A172 (cell line): ENCODE measurements around the gene KCNIP1. TPM values are rescaled to one million over a fixed set of nuclear protein-coding genes. Genes with fewer than 3 reads are reported as not detected.

Experiments
- DNase-seq: peaks from one replicate; pipeline ENCODE4 v3.0.0-alpha.2; 2015; ENCODE audit warnings: low spot score
- total RNA-seq: library from RNA; depleted of rRNA; stranded (reverse); fragments of >200 nt; shearing (Covaris generic); gene quantifications from 2 replicates; pipeline ENCODE4 v1.2.3, GENCODE V29; 2014

Gene KCNIP1
- total RNA-seq, 1 experiment from 2014 or later, result not detected

DNA sequence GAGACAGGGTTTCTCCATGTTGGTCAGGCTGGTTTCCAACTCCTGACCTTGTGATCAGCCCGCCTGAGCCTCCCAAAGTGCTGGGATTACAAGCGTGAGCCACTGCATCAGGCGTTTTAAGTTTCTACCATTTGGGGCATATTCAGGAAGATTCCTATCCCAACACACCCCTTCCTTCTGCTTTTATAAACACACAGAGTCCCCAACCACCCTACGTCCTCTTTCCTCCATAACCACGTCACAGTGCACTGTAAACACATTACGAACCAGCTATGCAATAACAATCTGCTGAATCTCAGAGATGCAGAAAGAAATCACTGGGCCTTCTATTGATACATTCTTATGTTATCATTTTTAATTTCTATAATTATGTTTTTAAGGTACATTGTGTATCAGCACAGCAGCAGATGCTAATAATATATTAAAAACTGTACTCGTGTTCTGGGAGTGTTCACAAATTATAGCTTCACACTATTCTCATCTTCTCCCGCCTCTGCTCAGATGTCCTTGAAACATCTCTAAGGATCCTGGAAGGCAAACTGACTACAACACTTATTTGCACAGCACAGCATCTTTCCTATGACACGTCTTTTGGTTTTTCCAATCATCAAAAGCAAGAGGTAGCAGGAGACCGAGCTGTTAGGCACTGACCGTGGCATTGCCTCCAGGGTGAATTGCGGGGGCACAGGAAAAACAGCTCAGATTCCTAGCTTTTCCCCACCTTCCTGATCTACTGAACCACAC is 60.2 kb downstream of the KCNIP1 start:
- no peak for DNase-seq

DNA sequence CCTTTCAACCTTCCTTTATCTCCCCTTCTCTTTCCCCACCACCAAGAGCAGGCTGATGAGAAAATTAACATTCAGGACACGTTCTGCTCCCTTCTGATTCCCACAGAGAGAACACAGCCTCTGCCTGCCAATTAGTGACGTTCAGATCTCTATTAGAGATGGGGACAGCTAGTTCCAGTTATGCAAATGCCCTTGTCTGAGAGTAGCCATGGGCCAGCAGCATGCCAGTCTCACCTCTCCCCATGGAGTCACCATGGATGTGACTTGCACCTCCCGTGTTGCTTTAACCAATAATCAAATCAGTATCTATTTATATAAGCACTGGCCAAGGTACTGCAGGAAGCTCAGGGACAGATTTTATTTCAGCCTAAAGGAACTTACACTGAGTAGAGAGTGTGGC is 61.3 kb downstream of the KCNIP1 start:
- DNase-seq, result no peak

DNA sequence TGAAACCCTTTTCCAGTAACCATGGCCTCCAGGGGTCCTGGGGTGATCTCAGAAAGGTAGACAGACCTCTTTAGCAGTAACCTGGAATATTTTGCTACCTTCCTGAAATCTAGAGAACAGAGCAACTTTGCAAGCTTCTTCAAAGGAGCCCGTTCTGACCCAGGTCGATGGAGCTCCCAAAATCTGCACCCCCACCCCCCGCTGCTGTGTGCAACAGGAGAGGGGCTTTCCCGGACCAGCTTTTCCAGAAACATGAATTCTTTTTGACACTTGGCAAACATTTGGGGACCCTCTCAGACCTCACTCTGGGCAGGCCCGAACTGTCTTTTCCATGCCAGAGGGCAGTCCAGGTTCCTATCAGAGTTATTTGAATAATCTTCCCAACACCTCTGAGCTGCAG is 65.3 kb downstream of the KCNIP1 start:
- no peak for DNase-seq

DNA sequence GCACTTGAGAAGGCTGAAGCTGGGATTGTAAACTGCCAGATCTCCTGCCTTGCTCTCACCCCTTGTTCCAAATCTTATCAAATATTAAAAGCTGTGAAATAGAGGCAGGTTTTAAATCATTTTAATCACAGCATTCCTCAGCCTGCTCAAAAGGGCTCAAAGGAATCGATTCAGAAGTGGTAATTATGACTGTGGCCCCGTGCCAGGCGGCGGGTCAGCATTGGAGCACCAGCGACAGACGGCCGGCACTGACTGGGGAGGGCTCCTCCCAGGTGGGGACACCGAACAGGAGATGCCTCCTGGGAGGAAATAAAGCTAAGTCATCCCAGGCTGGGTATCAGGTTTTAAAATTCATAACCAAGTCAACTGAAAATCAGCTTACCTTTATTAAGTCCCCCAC is 66.7 kb downstream of the KCNIP1 start:
- no peak for DNase-seq

DNA sequence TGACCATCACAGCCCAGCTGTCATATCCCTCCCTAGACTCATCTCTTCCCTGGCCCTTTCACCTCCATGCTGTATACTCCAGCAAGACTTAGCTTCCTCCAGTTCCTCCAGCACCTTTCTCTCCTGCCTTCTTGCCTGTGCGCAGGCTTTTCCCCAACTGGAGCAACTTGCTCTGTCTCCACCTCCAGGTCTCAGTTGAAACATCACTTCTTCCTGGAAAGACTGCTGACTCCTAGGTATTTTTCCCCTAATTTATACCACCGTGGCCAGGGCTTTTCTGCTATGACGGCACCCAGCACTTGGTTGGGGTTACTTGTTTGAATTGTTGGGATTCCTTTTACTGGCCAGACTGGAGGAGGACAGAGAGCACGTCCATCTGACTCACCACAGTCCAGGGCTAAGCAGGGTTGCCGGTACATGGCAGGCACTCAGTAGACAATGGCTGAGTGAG is 67.5 kb downstream of the KCNIP1 start:
- DNase-seq, result peak; percentile 86

DNA sequence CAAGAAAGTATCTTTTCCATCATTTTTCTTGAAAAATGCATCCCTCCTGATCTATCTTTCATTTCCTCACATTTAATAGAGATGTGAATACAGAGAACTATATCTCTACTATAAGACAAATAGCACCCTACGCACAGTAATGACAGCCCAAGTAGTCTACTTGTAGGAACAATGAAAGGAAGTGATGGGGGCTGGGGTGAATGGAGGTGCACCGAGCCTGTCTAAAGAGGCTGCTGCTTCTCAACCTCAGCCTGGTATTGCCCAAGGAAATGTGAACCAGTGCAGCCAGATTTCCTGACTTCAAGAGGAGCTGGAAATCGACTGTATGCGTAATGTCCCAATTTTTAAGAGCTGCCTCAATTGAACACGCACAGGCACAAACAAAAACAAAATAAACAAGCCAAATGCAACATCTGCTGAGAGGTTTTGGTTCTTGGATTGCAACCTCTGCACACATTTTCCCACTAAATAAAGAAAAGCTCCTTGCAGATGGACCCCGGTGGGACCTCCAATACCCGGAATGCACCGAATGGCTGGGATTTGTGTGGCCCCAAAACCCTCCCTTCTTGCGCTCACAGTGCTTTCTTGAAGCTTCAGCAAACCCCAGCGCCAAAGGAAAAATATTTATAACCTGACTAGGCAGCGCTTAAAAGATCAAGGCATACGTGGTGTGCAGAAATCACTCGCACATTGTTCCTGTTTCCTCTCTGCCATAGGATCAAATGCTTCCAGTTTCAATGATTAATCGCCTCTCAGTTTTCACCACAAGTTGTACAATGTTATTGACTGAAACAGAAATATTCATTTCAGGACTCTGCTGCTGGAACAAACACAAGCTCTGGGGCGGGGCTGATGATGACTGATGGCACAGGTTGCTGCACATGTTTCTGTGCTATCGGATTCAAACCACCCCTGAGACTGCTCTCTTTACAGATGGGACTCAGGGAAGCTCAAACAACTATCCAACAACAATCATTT is 68.3 kb downstream of the KCNIP1 start:
- no peak for DNase-seq

DNA sequence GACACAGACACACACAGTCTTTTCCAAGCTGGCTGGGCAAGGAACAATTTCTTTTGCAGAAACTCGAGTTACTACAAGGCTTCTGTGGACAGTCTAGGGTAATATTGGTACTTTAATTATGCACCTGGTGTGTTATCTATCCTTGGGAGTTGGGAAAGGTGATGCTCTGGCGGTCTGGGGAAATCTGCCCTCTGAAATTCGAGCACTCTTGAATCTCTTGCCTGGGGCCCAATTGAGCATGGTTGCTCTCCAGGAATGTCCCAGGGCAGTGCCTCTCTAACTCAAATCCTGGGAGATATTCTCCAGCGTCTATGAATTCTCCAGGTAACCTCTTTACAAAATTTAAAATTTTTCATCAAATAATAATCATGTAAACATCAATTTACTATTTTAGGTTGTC is 69.3 kb downstream of the KCNIP1 start:
- no peak for DNase-seq

DNA sequence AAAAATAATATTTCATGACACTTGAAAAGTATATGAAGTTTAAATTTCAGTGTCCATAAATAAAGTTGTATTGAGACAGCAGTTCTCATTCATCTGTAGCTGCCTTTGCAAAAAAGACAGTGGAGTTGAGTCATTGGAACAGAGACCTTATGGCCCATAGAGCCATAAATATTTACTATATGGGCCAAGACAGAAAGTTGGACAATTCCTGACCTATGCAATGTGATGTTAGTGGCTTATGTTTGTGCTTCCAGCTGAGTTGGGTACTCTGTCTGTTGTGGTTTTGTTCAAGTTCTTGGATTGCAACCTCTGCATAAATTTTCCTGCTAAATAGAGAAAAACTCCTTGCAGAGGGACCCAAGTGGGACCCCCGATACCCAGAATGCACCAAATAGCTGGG is 69.8 kb downstream of the KCNIP1 start:
- DNase-seq, result peak; percentile 28

DNA sequence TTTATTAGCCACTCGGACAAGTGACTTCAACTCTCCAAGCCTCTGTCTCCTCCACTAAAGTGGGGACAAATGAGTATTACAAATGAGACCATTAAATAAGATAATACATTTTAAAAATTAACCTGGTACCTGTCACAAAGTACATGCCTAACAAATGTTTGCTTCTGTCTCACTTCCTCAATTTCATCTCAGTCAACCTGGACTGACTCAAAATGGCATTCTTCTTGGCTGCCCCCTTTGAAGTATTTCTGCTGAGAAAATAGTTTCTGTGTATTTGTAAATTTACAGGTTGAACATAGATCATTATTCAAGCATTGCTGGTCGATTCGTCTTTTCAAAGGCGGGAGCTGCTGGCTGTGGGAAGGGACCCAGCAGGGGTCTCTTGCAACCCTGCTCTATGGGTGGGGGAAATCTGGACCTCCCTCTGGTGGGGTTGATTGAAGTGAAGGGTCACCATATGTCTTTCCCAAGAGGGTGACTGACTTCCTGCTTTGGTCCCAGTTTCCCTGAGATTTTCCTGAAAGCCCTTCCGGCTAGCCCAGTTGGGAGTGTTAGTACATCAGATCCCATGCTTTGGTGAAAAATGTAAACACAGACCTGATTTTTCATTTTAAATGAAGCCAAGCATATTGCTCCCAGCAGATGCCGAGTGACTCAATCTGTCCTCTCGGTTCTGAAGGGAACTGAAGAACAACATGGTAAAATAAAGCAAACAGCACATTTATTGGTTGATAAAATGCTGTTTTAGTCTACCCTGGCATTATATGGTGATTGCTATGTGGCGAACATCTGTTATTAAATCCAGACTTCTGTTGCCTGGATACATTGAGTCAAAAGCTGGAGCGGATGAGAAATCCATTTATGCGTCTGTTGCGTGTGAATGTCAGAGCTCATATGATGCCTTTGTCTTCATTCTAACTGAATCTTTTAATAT is 73.0 kb downstream of the KCNIP1 start:
- no peak for DNase-seq

DNA sequence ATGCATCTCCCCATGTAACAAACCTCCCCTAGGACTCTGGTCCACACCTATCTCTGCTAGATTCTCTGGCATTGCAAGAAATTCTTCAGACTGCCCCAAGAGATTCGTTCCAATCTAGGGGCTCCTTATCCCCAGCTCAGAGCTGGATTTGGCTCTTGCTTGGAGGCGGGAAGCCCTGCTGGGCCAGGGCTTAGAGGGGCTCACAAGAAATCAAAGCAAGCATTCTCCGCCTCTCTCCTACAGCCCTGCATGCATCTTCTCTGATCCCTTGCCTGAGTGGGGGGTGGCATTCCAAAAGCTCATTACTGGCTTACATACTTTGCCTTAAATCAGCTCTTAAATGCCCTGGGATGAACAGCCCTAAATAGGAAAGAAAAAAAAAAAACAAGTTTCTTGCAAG is 75.8 kb downstream of the KCNIP1 start:
- DNase-seq, result no peak

DNA sequence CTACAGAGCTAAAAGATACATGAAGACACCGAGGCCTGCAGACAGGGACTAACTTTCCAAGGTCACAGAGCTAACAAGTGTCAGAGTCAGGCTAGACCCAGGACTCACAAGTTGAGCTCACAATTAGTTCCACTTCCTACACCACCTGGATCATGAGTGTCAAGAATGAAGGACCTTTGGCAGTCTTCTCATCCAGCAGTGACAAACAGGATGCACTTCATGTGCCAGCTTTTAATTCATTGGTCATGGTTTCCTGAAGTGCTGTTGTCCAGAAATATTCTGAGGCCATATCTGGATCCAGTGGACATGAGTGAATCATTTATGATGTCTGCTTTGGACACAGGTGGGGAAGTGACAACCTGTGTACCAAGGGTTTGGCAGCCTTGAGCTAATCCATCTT is 77.4 kb downstream of the KCNIP1 start:
- no peak for DNase-seq

DNA sequence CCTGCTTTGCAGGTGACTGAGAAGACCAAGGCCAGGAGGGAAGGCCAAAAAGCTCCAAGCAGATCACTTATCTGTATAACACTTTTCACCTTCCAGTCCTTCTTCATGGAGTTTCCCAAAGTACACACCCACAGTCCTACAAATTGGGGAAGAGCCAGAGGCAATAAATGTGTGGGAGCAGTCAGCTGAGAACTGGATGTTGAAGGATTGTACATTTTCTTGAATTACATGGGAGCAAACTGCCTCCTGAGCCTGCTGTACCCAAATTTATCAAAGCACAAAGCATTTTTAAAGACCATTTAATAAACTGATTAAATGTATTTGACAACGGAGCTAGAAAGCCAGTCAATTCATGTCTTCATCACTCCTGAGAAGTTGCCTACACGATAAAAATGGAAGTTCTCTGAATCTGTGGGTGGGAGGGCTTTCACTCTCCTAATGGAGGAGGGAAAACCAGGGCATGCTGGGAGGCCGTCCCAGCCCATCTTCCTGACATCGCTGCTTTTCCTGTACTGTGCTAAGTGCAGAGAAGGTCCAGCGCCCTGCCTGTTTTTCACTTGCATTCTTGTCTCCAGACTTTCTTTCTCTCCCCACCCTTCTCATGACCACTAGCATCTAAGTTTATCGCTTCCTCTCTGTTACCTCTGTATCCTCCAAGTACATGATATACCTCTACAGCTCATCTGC is 79.0 kb downstream of the KCNIP1 start:
- DNase-seq, result no peak

DNA sequence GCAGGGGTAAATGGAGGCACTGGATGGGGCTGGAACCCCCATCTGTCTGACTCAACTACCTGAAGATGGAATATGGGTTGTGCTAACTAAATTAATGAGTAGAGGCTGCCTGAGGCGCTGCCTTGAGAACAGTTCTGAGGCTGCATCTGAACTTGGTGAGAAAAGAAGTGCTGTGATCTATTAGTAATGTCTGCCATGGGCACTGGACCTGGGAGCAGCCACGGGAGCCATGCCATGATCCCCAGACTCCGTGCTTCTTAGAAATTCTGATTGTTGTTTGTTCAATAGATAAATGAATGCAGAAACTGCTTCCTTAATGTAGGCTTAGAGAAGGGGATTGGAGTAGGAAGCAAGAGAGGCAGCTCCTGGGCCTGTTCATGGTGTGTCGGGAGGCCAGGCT is 80.2 kb downstream of the KCNIP1 start:
- no peak for DNase-seq

DNA sequence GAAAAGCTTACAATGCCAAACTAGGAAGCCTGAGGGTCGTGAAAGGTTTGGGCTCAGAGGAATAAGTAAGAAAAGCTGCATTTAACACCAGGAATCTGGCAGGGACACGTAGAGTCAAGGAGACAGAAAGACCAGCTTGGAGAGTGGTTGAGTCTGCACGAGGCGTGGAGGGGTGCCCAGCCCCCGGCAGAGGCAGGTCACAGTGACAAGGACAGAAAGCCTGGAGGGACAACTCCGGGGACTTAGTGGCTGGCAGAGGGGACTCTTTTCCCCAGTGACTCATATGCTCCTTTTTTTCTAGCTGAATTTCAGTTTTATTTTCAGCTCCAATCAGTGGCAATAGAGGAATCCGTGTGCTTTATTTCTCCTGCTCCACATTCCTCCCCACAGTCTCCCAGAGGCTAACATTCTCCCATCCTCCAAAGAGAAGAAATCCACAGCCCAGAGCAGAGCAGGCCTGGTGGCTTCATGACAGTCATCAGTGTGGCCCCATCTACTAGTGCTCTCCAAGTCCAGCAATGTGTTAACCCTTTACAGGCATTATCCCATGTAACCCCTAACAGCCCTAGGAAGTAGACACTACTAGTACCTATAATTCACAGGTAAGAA is 80.7 kb downstream of the KCNIP1 start:
- DNase-seq, result no peak

DNA sequence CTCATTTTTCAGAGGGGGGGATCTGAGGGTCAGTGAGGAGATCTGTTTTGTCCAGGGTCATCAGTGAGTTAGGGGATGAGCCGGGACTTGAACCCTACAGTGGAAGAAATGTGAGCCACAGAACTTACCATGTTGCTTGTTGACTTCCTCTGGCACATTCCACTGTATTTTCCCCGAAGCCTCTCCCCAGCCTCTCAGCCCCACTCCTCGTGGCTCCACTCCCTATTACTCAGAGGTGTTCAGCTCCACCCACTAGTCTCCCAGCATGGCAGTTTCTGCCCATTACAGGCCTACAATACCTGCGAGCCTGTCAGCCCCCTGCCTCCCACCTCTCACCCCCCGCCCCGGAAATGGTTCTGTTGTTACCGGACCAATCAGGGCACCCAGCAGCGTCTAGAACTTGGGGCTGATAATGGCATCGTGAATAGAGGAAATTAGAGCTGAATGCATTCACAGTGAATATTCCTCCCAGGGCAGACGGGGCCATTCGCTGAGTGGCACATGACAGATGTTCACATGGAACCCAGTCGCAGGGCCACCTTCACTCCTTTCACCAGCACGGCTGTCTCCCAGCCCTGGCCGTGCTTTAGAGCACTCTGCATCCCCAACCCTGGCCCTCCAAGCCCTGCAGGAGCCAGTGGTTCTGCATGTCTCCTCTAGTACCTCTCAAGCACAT is 81.6 kb downstream of the KCNIP1 start:
- no peak for DNase-seq

DNA sequence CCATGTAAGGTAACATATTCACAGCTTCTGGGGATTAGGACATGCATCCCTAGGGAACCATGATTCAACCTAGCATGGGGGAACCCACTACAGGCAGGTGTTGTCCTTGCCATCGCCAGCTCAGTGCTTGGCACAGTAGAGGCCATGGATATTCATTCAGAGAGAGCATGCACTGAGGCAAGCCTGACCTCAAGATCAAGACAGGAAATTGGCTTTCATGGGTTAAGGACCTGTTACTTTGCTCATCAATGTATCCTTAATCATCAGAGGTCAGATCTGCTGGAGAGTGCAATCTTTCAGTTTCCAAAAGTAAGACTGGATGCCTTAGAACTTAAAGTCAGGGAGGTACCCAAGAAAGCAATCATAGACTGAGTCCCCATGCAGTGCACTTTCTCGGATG is 84.0 kb downstream of the KCNIP1 start:
- no peak for DNase-seq

DNA sequence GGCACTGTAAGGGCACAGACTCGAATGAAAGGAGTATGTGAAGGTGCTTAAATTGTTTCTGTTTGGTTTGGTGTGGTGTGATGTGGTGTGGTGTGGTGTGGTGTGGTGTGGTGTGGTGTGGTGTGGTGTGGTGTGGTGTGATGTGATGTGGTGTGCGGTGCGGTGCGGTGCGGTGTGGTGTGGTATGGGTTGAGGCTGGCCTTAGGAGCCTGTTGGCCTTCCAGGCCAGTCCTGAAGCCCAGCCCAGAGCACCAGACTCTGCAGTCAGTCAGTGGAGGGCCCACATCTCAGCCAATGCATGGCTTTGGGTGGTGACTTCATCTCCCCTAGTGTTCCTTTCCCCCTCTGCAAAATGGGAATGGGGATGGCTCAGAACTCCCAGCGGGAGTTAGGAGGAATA is 85.8 kb downstream of the KCNIP1 start:
- no peak for DNase-seq

DNA sequence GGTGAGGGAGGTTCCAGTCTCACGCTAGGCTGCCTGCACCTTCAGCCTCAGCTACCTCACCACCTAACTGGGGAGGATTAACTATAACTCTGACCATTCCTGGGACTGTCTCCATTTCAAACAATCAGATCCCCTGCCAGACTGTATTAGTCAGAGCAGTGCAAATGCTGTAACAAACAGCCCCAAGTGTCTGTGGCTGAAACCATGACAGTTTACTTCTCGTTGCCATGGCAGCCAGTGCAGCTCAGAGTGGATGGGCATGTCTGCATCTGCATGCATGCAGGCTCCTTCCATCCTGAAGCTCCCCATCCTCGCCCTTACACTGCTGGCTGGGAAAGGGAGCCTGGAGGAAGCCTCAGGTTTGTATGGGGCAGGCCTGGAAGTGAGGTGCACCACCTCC is 86.7 kb downstream of the KCNIP1 start:
- DNase-seq, result no peak

DNA sequence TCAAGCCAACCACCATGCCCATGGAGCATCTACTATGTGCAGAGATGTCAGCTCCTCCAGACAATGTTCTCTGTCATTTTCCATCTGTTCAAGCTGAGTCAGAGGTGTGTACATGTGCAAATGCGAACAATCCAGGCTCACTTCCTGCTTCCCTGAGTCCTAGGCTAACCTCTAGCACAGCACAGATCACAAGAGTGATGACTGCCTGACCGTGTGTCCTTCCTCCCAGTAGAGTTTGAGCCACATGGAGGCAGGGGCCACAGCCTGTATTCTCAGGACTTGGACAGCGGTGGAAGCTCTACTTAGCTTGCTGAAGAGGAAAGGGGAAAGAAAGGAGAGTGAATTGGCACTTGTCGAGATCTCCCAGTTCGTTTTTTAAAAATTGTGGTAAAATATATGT is 87.2 kb downstream of the KCNIP1 start:
- peak; percentile 37 for DNase-seq

DNA sequence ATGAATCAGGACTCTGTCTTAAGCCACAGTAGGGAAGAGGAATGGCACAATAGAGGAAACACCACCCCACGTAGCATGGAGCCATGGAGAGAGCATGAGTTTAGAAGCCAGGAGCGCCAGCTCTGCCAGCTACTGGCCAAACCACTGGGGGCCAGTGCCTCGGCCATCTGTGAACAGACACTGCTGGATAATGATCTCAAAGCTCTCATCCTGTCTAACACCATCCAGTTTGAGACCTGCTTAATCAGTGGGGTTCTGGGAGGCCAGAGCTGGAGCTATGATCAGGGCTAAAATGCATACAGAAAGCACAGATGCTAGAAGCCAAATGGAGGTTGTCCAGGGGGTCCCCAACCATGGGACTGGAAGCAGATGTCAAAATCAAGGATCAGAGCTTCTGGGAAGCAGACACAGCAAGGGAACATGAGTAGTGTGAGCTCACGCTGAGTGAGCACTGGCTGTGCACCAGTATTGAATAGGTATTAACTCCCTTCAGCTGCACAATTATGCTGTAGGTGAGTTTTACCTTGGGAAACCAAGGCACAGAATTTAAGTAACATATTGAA is 92.7 kb downstream of the KCNIP1 start:
- DNase-seq, result no peak
